Activated CD4-positive, alpha-beta T cell treated with anti-CD3 and anti-CD28 coated beads, Interleukin-2, amount 50 U/mL, for 4 hours (primary cell): ENCODE measurements around the gene FGF18.
"Not testable (repeated sequence)": the region's sequence is repeated elsewhere in the genome, so short reads cannot be mapped to it uniquely, and the experiment has no call there.

ENCODE experiments used
- DNase-seq, 2 experiments: peaks; one replicate each; pipeline ENCODE4 v3.0.0-alpha.2; 2020

FGF18 gene, protein sequence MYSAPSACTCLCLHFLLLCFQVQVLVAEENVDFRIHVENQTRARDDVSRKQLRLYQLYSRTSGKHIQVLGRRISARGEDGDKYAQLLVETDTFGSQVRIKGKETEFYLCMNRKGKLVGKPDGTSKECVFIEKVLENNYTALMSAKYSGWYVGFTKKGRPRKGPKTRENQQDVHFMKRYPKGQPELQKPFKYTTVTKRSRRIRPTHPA

DNA sequence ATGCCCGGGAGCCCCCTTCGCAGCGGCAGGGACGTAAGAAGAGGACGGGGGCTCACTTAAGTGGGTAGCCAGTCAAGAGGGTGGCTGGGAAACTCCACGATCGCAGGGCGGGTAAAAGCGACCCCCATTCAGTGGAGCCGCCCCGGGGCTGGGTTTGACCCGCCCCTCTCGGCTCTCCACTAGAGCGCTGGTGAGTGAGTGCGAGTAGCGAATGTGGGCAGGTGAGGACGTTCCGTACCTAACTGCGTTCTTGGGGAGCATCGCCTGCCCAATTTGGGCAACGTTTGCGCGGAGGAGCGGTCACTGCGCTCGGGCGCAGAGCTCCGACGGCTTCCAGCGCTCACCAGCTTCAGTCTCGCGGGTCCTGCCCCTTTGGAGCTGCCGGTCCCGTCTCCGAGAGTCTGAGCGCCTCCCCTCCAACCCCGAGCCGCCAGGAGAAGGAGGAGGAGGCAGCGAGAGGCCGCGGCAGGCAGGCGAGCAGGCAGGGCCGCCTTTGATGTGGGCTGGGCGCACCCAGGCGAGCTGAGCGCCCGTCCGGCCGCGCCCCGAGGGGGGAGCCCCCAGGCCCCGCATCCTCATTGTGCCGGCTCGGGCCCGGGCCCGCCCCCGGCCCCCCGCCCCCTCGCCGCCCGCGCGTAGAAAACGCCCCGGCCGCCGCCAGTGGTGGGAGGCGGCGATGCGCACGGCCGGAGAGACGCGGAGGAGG, at the start of gene FGF18:
FGF18 (plus strand) TSS at position 666 of the 706 bp plus-strand sequence. CDS start 553 bp downstream, outside the sequence.
- no peak for DNase-seq

DNA sequence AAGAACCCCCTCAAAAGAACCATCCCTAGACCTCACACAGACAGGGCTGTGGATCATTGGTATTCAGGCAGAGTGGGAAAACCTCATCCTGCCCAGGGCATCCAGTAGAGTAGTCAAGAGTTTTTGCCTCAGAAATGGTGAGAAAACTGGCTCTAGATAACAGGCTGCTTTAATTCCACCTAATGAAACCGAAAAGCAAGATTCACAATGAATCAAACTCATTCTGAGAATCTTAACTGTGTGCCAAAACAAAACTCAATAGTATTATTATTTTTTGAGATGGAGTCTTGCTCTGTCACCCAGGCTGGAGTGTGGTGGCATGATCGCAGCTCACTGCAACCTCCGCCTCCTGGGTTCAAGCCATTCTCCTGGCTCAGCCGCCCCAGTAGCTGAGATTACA, 49.5 kb upstream of the FGF18 start:
- no peak for DNase-seq

DNA sequence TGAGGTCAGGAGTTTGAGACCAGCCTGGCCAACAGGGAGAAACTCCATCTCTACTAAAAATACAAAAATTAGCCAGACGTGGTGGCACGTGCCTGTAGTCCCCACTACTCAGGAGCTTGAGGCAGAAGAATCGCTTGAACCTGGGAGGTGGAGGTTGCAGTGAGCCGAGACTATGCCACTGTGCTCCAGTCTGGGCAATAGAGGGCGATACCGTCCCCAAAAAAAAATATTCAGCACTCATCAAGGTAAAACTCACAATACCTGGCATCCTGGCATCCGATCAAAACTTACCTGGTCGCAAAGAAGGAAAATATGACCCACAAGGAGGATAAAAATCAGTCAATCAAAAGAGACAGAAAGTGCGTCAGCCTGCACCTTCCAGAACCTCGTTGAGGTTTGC, 48.6 kb upstream of the FGF18 start:
- DNase-seq, result not testable (repeated sequence)

DNA sequence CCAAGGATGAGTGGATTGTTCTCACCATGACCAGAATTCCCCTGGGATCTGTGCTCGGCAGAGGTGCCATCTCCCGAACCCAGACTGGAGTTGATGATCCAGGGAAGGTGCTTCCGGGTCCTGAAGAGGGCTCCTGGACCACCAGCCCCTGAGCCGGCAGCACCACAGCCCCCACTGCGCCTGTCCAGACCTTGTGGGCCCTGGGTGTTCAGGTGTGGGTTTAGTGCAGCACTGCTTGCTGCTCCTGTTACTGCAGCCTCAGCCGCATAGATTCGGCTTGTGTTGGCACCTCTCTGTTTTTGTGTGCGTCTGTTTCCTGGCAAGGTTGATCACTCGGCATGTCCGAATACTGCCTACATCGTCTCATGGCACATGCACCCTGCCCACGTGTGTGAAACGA, 48.1 kb upstream of the FGF18 start:
- DNase-seq, result no peak

DNA sequence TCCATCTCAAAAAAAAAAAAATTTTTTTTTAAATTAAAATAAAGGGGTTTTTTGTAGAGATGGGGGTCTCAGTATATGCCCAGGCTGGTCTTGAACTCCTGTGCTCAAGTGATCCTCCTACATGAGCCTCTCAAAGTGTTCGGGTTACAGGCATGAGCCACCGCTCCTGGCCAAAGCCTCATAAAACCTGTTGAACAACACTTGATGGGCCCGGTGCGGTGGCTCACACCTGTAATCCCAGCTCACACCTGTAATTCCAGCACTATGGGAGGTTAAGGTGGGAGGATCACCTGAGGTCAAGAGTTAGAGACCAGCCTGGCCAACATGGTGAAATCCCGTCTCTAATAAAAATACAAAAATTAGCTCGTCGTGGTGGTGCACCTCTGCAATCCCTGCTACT, 39.5 kb upstream of the FGF18 start:
- DNase-seq, result no peak

DNA sequence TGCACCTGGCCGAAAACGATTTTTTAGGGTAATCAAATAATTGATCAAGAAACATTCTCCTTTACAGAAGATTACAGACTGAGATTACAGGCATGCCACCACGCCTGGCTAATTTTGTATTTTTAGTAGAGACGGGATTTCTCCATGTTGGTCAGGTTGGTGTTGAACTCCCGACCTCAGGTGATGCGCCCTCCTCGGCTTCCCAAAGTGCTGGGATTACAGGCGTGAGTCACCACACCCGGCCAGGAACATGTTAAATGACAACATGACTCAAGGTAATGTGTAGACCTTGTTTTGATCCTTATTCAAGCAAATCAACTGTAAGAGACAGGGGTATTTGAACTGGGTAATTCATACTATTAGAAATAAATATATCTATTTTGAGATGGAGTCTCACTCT, 35.0 kb upstream of the FGF18 start:
- not testable (repeated sequence) for DNase-seq

DNA sequence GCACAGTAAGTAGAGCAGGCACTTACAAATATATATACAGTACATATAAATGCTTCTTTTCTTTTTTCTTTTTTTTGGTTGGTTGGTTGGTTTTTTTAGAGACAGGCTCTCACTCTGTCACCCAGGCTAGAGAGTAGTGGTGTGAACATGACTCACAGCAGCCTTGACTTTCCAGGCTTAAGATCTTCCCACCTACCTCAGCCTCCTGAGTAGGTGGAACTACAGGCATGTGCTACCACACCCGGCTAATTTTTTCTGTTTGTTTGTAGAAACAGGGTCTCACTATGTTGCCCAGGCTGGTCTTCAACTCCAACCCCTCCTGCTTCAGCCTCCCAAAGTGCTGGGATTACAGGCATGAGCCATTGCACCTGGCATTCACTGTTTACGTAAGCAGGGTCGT, 34.4 kb upstream of the FGF18 start:
- not testable (repeated sequence) for DNase-seq

DNA sequence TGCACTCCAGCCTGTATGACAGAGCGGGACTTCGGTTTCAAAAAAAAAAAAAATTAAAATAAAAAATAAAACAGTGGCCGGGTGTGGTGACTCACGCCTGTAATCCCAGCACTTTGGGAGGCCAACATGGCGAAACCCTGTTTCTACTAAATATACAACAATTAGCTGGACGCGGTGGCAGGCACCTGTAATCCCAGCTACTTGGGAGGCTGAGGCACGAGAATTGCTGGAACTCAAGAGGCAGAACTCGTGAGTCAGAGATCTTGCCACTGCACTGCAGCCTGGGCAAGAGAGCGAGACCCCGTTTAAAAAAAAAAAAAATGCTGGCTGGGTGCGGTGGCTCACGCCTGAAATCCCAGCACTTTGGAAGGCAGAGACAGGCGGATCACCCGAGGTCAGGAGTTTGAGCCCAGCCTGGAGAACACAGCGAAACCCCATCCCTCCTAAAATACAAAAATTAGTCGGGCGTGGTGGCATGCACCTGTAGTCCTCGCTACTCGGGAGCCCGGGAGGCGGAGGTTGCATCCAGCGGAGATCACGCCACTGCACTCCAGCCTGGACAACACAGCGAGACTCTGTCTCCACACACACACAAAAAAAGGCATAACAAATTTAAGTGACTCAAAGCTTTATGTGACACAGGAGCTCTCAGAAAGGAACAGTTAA, 33.3 kb upstream of the FGF18 start:
- DNase-seq, result no peak

DNA sequence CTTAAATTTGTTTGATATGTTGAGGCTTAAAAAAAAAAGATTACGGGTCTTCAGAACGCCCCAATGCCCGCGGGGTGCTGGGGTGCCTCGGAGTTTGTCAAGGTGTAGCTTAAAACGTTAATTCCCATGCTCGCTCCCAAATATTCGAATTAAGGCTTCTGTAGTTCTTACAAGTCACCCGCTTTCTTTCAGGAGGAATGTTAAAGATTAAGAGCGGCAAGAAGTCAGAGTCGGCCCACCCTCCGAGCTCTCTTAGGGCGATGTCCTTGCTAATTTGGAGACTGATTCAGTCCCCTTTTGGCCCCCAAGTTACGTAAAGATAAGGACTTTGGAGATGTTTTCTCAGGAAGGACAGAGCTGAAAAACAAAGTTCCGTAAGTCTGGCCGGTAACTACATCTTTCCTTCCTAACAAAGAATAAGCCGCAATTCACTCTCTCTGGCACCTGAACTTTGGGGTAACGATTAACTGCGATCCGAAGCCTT, 32.5 kb upstream of the FGF18 start:
- no peak for DNase-seq

DNA sequence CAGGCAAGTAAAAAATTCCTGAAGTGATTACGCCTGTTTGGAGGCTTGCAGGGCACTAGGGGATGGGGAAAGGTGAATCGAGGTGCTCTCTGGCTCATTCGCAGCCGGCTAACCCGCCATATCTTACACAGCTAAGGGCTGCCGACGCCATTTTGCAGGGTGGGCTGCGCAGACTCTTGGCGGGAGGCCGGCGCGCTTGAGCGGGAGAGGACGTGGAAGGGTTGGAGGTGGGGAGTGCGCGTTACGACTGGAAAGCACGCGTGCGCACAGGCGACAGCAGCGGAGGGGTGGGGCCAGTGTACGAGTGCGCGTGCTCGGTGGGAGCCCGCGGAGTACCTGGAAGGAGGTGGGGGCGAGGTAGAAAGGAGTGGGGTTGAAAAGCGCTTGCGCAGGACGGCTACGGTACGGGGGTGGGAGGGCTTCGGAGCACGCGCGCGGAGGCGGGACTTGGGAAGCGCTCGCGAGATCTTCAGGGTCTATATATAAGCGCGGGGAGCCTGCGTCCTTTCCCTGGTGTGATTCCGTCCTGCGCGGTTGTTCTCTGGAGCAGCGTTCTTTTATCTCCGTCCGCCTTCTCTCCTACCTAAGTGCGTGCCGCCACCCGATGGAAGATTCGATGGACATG, 32.0 kb upstream of the FGF18 start, which contains the start of gene NPM1:
NPM1 (plus strand) TSS at position 505 of the 625 bp plus-strand sequence; CDS start at position 605, 100 bp downstream.
- peak; percentile 96 to 98 for DNase-seq

DNA sequence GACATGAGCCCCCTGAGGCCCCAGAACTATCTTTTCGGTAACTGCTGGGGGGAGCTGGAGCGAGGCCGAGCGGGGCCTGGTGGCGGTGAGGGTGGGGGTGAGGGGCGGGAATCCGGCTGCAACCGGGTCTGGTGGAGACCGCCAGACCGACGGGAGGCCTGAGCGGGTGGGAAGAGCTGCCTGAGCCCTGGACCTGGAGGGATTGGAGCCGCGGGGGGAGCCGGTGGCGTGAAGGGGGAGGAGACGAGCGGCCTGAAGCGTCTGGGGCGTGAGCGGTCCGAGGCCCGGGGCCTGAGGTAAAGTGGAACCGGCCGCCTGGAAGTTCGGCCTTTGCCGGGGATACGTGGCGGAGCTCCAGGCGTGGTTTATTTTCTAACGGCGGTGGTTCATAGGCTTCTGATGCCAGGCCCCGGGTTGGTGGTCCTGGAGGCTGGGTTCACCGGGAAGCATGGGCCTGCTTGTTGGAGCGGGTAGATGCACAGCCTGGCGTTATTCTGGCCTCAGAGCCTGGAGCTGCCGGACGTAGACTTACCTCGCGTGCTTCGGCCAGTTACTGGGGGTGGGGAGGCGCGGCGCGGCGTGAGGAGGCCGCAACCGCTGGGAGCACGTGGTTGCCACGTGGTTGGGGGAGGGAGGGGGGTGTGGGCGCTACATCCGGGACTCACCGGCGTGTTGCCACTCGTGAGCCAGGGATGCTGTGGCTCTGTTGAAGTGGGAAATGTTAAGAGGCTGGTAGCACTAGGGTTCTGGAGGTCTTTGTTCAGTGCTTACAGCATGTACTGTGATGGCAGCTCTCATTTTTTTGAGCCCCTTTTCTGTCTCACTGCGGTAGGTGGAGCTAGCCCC, 31.3 kb upstream of the FGF18 start:
- DNase-seq, result peak; percentile 82 to 83

DNA sequence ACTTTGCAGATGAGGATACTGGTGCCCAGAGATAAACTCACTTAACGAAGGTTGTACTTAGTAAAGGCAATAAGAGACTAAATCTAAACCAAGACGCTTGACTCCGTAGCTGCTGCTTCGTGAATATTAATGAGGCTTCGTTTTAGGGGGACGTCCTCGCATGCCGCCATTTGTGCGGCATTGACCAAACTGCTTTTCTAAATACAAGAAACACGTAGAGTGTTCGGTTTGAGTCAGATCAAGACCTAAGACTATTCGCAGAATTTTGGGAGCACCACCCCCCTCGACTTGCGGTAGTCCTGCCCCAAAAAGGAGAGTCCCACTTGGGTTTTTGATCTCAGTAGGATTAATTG, 30.7 kb upstream of the FGF18 start:
- DNase-seq, result no peak

DNA sequence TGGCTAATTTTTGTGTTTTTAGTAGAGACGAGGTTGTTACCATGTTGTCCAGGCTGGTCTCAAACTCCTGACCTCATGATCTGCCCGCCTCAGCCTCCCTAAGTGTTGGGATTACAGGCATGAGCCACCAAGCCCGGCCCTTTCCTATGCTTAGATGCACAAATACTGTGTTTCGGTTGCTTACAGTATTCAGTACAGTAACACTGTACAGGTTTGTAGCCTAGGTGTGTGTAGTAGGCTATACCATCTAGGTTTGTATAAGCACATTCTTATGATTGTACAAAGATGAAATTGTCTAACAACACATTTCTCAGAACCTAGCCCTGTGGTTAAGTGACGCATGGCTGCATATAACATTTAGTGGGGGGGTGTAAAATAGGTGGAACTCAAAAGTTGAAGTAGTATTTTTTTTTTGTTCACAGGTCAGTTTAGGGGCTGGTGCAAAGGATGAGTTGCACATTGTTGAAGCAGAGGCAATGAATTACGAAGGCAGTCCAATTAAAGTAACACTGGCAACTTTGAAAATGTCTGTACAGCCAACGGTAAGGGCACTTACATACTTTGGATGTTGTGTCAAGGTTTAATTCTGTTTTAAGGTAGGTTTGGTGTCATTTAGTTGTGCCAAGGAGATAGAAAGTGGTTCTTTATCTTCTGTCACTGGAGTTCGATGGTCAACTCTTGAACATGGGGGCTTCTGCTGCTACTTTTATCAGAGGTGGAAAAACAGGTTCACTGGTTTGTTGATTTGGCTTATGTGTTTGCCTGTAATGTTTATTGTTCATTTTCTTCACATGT, 28.4 kb upstream of the FGF18 start:
- no peak for DNase-seq

DNA sequence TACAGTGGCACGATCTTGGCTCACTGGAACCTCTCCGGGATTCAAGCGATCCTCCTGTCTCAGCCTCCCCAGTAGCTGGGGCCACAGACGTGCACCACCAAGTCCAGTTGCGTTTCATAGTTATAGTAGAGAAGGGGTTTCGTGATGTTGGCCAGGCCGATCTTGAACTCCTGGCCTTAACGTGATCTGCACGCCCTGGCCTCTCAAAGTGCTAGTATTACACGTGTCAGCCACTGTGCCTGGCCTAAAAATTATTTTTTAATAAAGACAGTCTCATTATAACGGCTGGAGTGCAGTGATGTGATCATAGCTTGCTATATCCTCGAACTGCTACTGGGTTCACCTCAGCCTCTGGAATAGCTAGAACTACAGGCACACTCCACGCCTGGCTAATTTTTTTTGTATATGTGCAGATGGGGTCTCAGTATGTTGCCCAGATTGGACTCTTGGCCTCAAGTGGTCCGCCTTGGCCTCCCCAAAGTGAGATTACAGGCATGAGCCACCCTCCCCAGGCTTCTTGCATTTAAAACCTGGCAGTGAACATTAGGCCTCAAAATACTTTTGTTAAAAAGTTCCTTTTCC, 27.4 kb upstream of the FGF18 start:
- DNase-seq, result no peak

DNA sequence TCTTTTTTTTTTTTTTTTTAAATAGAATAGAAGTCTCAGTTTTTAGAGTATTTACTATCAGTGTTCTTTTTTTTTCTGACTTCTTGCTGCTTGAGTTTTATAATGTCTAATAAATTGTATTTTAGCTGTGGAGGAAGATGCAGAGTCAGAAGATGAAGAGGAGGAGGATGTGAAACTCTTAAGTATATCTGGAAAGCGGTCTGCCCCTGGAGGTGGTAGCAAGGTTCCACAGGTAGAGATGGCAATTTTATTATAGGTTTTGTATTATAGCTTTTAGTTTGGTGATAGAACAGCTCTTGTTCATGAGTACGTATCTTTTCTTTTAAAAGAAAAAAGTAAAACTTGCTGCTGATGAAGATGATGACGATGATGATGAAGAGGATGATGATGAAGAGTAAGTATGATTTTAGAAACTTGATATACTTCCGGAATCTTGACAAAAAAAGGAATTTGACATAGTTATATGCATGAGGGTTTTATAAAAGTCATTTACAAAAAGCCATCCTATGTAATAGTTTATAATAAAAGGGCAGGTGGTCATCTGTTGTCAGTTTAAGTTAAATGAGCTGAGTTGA, 26.8 kb upstream of the FGF18 start:
- no peak for DNase-seq

DNA sequence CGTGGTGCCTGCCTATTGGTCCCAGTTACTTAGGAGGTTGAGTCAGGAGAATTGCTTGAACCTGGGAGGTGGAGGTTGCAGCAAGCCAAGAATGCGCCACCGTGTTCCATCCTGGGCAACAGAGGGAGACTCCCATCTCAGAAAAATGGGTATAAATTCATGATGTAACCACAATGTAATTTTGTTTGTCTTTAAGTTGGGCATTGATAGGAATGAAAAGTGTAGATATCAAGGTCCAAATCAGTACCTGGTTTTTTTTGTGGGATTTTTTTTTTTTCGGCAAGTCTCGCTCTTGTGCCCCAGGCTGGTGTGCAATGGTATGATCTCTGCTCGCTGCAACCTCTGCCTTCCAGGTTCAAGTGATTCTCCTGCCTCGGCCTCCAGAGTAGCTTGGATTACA, 24.4 kb upstream of the FGF18 start:
- no peak for DNase-seq

DNA sequence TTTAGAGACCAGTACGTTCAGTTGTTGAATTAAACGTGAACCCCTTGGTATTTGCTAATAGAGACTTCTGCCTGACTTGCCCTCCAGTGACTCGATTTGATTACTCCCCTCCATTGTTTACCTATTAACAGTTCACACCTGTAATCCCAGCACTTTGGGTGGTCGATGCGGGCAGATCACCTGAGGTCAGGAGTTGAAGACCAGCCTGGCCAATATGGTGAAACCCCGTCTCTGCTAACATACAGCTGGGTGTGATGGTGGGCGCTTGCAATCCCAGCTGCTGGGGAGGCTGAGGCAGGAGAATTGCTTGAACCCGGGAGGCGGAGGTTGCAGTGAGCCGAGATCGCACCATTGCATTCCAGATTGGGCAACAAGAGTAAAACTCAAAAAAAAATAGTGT, 22.9 kb upstream of the FGF18 start:
- not testable (repeated sequence) for DNase-seq

DNA sequence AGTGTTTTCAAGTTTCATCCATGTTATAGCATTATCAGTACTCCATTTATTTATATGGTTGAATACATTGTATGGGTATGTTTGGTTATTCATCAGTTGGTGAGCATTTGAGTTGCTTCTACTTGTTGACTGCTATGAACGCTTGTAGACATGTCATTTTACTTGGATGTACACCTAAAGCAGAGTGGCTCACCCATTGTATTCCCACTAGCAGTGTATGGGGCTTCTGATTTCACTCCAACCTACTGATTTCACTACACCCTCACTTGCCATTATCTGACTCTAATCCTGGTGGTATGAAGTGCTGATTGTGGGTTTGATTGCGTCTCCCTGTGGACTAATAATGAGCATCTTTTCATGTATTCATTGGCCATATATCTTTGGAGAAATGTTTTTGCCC, 22.3 kb upstream of the FGF18 start:
- DNase-seq, result no peak

DNA sequence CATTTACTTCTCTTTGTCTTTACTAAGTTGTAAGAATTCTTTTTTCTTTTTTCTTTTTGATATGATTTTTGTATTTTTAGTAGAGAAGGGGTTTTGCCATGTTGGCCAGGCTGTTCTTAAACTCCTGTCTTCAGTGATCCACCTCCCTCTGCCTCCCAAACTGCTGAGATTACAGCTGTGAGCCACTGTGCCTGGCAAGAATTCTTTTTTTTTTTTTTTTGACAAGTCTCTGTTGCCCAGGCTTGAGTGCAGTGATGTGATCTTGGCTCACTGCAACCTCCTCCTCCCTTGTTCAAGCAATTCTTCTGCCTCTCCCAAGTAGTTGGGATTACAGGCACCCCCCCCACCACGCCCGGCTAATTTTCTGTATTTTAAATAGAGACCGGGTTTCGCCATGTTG, 21.8 kb upstream of the FGF18 start:
- DNase-seq, result no peak

DNA sequence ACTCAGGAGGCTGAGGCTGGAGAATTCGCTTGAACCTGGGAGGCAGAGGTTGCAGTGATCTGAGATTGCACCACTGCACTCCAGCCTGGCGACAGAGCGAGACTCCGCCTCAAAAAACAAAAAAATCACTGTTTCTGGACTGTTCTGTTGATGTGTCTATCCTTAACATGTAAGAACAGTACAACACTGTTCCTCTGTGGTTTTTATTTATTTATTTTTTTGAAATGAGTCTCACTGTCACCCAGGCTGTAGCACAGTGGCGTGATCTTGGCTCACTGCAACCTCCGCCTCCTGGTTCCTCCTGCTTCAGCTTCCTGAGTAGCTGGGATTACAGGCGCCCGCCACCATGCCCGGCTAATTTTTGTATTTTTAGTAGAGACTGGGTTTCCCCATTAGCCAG, 20.8 kb upstream of the FGF18 start:
- not testable (repeated sequence) for DNase-seq

DNA sequence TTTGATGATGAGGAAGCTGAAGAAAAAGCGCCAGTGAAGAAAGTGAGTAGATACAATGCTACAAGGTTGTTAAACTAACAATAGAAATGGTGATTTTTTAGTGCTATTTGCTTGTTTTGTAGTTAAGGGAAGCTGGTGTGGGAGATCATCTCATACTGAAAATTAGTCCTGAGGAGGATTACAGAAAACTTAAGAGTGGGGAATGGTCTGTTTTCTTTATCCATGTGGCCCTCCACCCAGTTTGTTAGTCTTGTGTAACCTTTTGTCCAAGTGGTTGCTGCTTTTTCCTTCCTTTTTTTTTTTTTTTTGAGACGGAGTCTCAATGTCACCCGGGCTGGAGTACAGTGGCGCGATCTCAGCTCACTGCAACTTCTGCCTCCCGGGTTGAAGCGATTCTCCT, 19.3 kb upstream of the FGF18 start:
- no peak for DNase-seq
